ENCODE results near the gene DNAI4. TPM values are rescaled to one million over a fixed set of nuclear protein-coding genes. Genes with fewer than 3 reads are reported as not detected.

The DNAI4 gene
- total RNA-seq, 1 experiment from 2014 or later: 2.1 TPM

GRCh38 chr1:66925558-66925910 is 878 bp upstream of the DNAI4 start:
- no peak for TF ChIP-seq SMAD3 (CRISPR knock-in tag; IDR thresholded peaks at IDR 0.05; ENCODE audit: borderline replicate concordance)
- no peak for TF ChIP-seq NFE2L1 (CRISPR knock-in tag; IDR thresholded peaks at IDR 0.05)
- no peak for TF ChIP-seq TEAD4 (CRISPR knock-in tag; IDR thresholded peaks at IDR 0.05)
- TF ChIP-seq RORB (CRISPR knock-in tag; IDR thresholded peaks at IDR 0.05): no peak
- peak; percentile 87 for TF ChIP-seq GTF2I (CRISPR knock-in tag; conservative IDR thresholded peaks at IDR 0.05)
- no peak for TF ChIP-seq ZNF232 (CRISPR knock-in tag; IDR thresholded peaks at IDR 0.05)
- ChIA-PET CTCF (interaction anchor here (0.7 to 2.1 kb wide), 5 partner anchors 9 to 224 kb away, joined by 3 to 6 read pairs (median 4); partner anchors contain the start of gene DYNLT5), POLR2A (interaction anchor here (0.6 to 1.9 kb wide), 3 partner anchors 8 to 128 kb away, joined by 5 to 8 read pairs (median 6); partner anchors contain the start of gene SLC35D1)
- Mint-ChIP-seq H3K4me3 (peak overlapping the region; percentile 93), H3K4me1 (peaks cover 37% of the 10 kb centered on the region), H3K27ac (peak overlapping the region; percentile 98), H3K27me3 (ENCODE audit: low read depth) (no peaks in the 10 kb centered on the region), H3K9me3 (no peaks in the 10 kb centered on the region), H3K36me3 (no peaks in the 10 kb centered on the region)
- ATAC-seq (peak; percentile 1), DNase-seq (ENCODE audit: low spot score) (no peak)

- ATAC-seq (no peak), DNase-seq (ENCODE audit: low spot score) (no peak)
- peaks cover 16% of the 10 kb centered on the region for H3K36me3 Mint-ChIP-seq
- no peak for TF ChIP-seq SP1 (CRISPR knock-in tag; conservative IDR thresholded peaks at IDR 0.05)
- no peak for TF ChIP-seq ERG (CRISPR knock-in tag; IDR thresholded peaks at IDR 0.05)
- no peak for TF ChIP-seq USF1 (CRISPR knock-in tag; IDR thresholded peaks at IDR 0.05)
- no peak for TF ChIP-seq ZNF532 (CRISPR knock-in tag; IDR thresholded peaks at IDR 0.05; ENCODE audit: borderline replicate concordance)
- no peak for TF ChIP-seq RELA (CRISPR knock-in tag; IDR thresholded peaks at IDR 0.05; ENCODE audit: borderline replicate concordance)
- no peak for TF ChIP-seq PRRX2 (CRISPR knock-in tag; IDR thresholded peaks at IDR 0.05)
- no peak for TF ChIP-seq NR1H2 (CRISPR knock-in tag; IDR thresholded peaks at IDR 0.05)
- TF ChIP-seq TCF7 (CRISPR knock-in tag; IDR thresholded peaks at IDR 0.05; ENCODE audit: low read depth): no peak
- TF ChIP-seq SMAD4 (CRISPR knock-in tag; IDR thresholded peaks at IDR 0.05): no peak
- TF ChIP-seq MYBL2 (CRISPR knock-in tag; IDR thresholded peaks at IDR 0.05): no peak
- no peak for TF ChIP-seq NFYB (CRISPR knock-in tag; conservative IDR thresholded peaks at IDR 0.05; ENCODE audit: low read depth)
- no peak for TF ChIP-seq ETV6 (CRISPR knock-in tag; IDR thresholded peaks at IDR 0.05)
- no peak for TF ChIP-seq ZNF396 (CRISPR knock-in tag; IDR thresholded peaks at IDR 0.05; ENCODE audit: borderline replicate concordance)
- ChIA-PET POLR2A (no interaction called here), CTCF (no interaction called here)
- peaks cover 9% of the 10 kb centered on the region for H3K9me3 Mint-ChIP-seq
- H3K27me3 Mint-ChIP-seq (ENCODE audit: low read depth): no peaks in the 10 kb centered on the region
- H3K27ac Mint-ChIP-seq: no peak overlapping the region
- H3K4me1 Mint-ChIP-seq: peaks cover 17% of the 10 kb centered on the region
- no peak overlapping the region for H3K4me3 Mint-ChIP-seq
Observed at GRCh38 chr1:66920543-66920942, 4.1 kb downstream of the DNAI4 start.

- ChIA-PET POLR2A (no interaction called here), CTCF (no interaction called here)
- H3K36me3 Mint-ChIP-seq: peaks cover 16% of the 10 kb centered on the region
- ATAC-seq (no peak), DNase-seq (ENCODE audit: low spot score) (no peak)
- H3K4me1 Mint-ChIP-seq: peaks cover 20% of the 10 kb centered on the region
- H3K4me3 Mint-ChIP-seq: no peak overlapping the region
- no peaks in the 10 kb centered on the region for H3K27me3 Mint-ChIP-seq (ENCODE audit: low read depth)
- peaks cover 9% of the 10 kb centered on the region for H3K9me3 Mint-ChIP-seq
- no peak overlapping the region for H3K27ac Mint-ChIP-seq
- no peak for TF ChIP-seq GABPB1 (CRISPR knock-in tag; IDR thresholded peaks at IDR 0.05)
- TF ChIP-seq SMAD3 (CRISPR knock-in tag; IDR thresholded peaks at IDR 0.05; ENCODE audit: borderline replicate concordance): no peak
- no peak for TF ChIP-seq NR3C1 (CRISPR knock-in tag; conservative IDR thresholded peaks at IDR 0.05; ENCODE audit: low read depth)
- TF ChIP-seq USF2 (CRISPR knock-in tag; IDR thresholded peaks at IDR 0.05): no peak
- TF ChIP-seq AFF4 (CRISPR knock-in tag; IDR thresholded peaks at IDR 0.05; ENCODE audit: borderline replicate concordance): no peak
- no peak for TF ChIP-seq NFYB (CRISPR knock-in tag; conservative IDR thresholded peaks at IDR 0.05; ENCODE audit: low read depth)
Observed at GRCh38 chr1:66919828-66920227, 4.8 kb downstream of the DNAI4 start.
